ENCODE results near the gene MAP3K9.

The MAP3K9 gene

GRCh38 chr14:70685474-70686197, 123.7 kb downstream of the MAP3K9 start:
- DNase-seq: no peak

- no peak for DNase-seq
Observed at GRCh38 chr14:70683983-70684382, 125.3 kb downstream of the MAP3K9 start.

GRCh38 chr14:70680748-70681147, 128.6 kb downstream of the MAP3K9 start:
- DNase-seq: no peak

GRCh38 chr14:70677341-70677740, 132.0 kb downstream of the MAP3K9 start:
- DNase-seq: no peak

Measured in GOT3 (cell line).